ENCODE measurements around the gene AVPR2.

The AVPR2 gene

DNA sequence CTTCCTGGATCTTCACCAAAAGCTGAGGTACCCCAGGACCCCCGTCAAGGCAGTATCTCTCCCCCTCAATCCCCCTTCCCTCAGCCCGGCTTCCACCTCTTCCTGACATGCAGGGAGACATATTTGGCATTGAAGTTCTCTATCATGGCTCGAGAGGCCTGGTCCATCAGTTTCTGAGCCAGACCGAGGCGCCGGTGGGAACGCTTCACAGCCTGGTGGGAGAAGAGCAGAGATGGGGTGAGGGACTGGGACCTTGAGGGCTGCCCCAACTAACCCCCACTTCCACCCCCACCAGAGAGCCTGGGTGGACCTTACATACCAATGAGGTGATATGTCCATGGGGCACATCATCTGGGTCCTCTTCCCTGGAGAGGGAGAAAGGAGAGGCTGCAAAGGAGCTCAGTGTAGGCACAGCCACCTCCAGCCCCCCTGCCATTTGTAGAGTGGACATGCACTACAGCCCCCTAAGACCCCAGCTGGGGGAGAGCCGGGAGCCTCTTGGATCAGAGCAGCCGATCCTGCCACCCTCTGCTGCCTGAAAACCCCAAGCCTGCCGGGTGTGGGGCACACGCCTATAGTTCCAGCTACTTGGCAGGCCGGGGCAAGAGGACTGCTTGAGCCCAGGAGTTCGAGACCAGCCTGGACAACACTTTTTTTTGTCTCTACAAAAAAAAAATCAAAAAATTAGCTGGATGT lies 27.9 kb downstream of the AVPR2 start:
- no peak for DNase-seq (ENCODE audit: low read depth)

DNA sequence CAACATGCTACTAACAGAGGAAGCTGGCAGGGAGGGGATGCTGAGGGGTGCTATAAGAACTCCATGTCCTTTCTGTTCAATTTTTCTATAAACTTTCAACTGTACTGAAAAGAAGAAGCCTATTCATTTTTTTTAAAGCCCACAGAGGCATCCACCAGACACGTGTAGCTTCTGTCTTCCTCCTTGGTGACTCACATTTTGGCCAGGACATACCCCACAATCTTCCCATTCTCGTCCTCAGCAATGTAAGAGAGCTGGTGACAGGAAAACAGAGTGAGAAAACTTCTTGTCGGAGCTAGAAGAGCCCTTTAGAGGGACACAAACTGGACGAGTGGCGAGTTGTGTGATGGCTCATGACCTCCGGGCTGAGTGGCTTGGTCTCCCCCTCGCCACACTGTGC lies 29.3 kb downstream of the AVPR2 start:
- DNase-seq (ENCODE audit: low read depth) = peak; percentile 34

DNA sequence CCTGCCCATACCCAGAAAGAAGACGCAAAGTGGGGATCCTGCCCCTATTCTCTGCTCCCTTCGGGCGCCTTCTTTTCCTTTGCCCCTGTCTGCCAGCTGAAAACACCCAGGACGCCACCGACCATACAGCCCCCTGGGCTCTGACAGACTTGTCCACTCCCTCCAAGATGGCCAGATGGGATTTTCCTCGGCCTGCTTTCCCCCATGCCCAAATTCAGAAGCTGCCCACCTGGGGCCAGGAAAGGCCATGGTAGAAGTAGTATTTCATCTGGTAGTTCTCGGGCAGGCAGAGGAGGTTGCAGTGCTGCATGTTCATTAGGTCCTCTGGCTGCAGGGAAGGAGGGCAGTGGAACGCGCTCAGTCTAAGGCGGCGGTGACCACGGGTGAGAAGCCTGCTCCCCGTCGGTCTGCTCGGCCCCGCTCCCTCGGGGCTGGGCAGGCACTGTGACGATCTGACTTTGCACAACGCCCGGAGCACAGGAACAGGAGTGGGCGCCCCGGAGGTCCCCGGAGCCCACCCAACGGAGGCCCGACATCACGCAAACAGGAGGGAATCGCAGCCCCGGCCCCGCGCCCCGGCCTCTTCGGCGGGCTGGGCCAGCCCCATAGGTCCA lies 29.8 kb downstream of the AVPR2 start:
- DNase-seq (ENCODE audit: low read depth) = no peak

DNA sequence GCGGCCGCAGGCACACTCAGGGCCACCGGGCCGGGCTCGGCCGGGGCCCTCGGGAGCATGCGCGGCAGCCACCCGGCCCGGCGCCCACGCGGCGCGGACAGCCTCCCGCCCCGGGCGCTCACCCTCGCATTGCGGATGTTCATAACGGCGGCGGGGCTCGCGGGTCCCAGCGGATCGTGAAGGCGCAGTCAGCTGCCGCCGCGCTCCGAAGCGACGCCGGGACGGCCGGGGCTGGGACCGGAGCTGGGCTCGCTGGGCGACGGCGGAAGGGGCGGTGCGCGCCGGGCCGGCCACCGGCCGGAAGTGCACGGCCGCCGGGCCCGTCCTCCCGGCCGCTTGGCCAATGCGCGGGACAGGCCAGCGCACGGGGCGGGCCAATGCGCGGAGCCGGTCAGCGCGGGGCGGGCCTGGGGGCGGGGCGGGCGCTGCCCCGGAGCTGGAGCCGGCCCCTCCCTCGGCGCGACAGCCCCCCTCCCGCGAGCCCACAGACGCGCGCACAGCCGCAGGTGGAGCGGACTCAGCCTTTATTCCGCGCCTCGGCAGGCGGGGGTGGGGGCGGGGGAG lies 30.4 kb downstream of the AVPR2 start, which contains the start of gene NAA10:
Gene NAA10, minus strand, starts transcription at position 276 of the 564 bp plus-strand sequence. Its CDS starts 133 bp downstream, at position 143.
- DNase-seq (ENCODE audit: low read depth) = peak; percentile 61

DNA sequence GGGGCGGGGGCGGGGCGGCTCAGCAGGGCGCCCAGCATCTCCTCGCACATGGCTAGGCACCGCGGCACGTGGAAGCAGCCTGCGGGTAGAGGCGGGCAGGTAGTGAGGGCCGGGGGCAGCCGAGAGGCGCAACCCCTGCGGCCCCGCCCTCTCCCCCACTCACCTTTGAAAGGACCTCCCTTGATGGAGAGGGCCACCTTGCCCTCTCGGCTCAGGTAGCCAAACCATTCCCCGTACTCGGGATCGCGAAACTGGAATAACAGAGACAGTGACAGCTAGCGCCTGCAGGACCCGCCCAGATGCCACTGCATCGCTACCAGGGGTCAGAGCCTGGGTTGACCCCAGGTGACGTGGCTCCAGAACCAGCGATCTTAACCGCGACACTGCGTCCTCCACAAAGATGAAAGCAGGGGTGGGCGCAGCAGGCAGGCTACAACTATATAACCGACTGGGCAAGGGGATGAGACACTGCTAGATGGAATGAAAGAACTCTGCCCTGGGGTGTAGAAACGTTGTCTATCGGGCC lies 30.9 kb downstream of the AVPR2 start:
- DNase-seq (ENCODE audit: low read depth) = no peak

DNA sequence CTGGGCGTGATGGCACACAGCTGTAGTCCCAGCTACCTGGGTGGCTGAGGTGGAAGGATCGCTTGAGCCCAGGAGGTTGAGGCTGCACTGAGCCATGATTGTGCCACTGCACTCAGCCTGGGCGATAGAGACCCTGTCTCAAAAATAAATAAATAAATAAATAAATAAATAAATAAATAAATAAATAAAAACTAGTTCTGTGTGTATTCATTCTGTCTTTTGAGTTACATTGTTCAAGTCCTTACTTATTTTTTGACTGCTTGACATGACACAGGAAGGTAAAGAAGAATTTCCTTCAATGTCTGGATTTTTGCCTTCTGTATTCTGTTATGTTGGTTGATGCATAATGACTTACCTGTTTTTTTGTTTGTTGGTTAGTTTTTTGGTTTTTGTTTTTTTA lies 32.6 kb downstream of the AVPR2 start:
- no peak for DNase-seq (ENCODE audit: low read depth)

DNA sequence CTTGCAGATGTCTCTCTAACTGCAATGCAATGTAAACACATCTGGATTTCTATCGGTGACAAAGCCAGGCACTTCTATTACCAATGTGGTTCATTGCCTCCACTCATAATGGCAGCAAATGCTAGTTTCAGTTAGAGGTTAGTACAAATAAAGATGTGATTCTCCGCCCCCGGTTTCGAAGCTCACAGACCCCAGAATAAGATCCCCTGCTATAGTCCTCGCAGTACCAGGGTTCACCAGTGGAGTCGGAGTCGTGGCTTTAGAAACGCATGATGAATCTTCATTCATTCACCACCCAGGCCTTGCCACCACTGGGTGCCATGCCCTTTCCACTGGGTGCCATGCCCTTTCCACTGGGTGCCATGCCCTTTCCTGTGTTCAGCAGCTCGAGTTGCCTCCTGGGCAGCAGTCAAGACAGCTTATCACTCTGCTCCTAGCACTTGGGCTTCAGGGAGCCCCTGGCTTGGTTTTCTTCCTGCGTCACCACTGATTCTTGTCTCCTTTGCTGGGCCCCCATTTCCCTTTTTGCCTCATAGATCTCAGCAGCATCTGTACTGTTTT lies 33.8 kb downstream of the AVPR2 start:
- no peak for DNase-seq (ENCODE audit: low read depth)

DNA sequence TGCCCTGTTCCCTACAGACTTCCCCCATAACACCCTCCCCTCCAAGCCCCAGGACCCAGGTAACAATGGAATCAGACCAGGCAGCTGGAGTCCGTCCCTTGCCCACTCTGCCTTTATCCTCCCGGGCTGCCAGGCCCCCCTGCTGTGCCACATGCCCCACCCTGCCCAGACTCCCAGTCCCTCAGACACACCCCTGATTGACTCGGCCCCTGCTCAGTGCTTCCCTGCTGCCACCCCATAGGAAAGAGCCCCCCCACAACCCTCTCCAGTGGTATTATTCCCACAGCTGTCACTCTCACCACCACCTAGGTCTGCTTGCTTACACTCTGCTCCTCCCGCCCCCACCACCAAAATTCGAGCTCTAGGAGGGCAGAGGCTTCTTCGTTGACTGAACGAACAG lies 35.1 kb downstream of the AVPR2 start:
- DNase-seq (ENCODE audit: low read depth) = no peak

DNA sequence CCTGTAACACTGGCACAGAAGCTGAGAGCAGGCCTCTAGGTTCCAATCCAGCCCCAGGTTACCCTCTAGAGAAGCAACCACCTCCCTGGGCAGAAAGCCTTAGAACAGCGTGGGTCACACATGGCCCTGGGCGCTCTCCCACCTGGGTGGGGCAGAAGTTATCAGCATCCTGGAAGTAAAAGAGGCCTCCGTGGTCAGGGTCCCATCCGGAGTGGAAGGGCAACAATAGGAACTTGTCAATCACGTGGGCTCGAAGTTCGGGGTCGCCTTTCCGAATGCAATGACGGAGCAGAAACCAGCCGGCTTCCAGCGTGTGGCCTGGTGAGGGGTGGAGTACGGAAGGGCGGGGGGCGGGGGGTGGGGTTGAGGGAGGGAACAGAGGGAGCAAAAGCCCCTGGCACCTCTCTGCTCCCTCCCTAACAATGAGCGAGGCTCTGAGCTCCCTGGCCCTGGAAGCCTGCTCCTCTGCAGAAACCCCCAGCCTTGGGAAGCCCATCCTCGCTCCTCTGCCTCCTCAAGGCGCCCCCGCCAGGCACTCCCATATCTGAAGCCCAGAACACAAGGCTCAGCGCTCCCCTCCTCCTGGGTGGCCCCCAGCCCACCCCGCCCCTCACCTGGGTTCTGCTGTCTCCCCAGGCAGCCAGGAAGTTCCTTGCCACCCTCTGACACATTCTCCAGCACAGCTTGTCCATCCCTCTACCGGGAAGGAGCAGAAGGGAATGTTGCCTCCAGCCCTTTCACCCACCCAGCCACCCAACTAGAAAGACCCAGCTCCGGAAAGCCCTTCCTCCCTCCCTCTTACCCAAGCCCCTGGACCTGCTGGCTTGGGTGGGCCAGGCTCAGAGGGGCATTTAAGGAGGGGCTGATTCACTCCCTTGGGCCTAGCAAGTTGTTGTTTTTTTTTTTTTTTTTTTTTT lies 37.1 kb downstream of the AVPR2 start:
- no peak for DNase-seq (ENCODE audit: low read depth)

DNA sequence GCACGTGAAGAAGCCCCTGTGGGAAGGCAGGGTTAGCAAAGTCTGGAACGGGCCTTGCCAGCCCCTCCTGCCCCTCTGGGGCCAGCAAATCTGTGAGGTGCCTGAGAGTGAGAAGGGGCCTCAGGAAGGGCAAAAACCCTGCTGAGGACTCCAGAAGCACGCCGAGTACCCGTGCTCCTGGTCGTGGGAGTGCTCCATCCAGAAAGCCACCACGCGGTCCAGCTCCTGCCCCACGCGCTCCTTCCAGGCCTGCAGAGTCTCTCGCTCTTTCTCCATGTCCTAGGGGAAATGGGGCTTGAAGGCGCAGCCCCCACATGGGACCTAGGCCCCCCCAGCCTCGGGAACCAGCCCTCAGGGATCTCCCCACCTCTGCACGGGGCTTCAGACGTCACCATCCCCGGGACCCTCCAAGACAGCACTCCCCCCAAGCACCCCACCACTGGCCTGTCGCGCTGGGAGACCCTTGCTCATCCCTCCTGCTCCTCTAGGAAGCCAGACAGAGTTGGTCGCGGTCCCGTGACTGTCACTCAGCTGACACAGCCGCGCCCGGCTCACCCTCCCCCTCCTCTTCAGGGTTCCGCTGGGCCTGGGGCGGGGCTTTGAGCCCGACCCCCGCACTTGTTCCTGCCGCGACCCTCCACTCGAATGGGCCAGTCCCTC lies 39.8 kb downstream of the AVPR2 start, which contains the start of gene RENBP:
Gene RENBP, minus strand, starts transcription at position 504 of the 660 bp plus-strand sequence. Its CDS starts 33 bp downstream, at position 471.
- no peak for DNase-seq (ENCODE audit: low read depth)

DNA sequence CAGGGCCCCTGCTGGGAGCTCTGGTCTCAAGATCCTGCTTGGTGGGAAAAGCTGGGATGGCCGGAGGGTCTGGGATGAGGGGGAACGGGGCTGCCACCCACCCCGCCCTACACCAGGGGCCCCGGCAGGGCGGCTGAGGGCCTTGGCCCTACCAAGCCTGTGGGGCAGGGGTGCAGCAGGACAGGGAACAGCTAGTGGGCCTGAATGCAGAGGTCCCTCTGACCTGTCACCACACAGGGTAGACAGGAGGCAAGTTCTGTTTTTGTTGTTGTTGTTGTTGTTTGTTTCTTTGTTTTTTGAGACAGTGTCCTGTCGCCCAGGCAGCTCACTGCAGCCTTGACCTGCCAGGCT lies 40.3 kb downstream of the AVPR2 start:
- DNase-seq (ENCODE audit: low read depth) = no peak

DNA sequence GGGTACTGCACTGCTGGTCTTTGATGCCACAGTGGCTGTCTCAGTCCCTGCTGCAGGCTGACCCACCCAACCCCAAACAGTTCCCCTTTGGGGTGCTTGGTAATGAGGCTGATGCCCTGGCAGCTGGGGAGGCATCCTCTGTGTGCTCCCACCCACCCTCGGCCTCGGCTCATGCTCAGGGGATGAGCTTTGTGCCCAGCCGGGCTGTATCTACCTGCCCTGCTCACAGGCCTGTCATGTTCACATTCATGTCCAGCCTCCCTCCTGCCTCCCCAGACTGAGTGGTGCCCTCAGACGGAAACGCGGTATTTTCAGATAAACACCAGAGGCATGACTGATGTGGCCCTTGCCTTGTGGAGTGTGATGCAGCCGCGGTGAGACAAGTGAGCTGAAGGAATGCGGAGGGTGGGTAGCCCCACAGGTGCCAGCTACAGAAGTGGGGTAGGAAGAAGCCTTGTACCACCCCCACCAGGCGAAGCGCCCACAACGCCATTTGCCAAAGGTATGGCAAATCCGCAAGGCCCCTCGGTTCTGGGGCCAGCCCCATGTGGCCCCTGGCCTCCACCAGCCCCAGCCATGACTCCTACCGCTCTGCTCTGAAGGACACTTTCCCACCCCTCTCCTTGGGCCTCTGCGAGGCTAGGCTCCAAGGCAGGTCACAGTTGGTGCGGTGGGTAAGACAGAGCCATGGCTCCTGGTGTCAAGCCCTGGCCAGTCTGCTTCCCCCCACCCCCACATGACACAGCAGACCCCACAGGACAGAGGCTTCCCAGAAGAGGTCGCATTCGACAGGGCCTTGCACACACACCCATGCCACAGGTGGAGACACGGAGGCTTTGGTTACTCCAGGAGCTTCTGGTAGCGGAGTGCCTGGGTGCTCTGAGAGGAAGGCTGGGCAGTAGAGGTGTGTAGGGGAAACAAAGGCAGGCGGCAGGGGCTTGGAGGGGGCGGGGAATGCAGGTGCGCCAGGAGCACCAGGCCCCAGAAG lies 41.8 kb downstream of the AVPR2 start:
- no peak for DNase-seq (ENCODE audit: low read depth)

DNA sequence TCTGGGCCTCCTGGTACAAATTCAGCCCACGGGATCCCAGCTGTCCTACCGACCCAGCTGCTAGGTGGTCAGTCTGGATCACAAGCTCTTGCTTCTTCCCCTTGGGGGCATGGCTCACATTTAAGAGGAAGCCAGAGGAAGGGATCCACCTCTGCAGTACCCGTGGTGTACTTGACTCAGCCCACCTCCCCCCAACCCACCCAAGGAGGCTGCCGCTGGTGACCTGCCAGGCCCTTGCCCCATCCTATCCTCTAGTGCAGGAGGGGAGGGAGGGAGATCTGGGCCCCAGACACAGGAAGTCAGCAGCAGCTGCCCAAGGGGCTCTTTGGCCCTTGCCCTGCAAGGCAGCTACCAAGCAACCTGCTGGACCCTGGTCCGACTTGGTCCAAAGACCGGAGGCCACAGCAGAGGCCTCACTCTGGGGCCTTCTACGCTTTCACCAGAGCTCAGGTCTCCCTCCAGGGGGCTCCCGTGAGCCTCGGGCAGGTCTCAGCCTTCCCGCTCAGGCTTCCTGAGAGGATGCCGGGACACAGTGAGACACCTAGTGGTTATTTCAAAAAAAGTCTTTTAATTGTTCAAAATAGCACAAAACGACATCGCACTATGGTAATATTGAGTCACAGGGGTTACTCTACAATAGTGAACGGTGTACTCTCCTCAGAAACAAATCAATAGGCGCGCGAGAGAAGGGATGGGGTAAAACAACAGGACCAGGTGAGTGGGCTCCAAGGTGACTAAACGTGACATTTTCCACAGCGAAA lies 42.7 kb downstream of the AVPR2 start:
- peak; percentile 49 for DNase-seq (ENCODE audit: low read depth)

DNA sequence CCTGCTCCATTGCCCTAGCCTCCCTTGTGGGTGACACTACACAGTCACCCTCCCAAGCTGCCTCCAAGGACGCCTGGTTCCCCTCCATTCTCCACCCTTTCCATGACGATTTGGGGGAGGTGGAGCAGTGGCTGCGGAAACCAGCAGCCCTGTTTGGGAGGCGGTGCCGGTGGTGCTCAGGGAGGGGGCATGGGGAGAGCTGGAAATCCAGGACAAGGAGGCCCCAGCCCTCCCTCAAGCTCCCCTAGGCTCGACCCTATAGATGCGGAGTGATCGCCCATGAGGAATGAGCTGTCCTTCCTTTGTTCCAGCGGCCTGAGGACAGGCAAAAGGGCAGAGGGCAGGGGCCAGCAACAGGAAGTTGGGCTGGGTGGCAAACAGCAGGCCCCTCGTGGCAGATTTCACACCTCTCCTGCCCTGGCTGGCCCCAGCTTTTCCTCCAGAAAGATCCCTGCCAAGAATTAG lies 43.6 kb downstream of the AVPR2 start:
- DNase-seq (ENCODE audit: low read depth) = no peak

DNA sequence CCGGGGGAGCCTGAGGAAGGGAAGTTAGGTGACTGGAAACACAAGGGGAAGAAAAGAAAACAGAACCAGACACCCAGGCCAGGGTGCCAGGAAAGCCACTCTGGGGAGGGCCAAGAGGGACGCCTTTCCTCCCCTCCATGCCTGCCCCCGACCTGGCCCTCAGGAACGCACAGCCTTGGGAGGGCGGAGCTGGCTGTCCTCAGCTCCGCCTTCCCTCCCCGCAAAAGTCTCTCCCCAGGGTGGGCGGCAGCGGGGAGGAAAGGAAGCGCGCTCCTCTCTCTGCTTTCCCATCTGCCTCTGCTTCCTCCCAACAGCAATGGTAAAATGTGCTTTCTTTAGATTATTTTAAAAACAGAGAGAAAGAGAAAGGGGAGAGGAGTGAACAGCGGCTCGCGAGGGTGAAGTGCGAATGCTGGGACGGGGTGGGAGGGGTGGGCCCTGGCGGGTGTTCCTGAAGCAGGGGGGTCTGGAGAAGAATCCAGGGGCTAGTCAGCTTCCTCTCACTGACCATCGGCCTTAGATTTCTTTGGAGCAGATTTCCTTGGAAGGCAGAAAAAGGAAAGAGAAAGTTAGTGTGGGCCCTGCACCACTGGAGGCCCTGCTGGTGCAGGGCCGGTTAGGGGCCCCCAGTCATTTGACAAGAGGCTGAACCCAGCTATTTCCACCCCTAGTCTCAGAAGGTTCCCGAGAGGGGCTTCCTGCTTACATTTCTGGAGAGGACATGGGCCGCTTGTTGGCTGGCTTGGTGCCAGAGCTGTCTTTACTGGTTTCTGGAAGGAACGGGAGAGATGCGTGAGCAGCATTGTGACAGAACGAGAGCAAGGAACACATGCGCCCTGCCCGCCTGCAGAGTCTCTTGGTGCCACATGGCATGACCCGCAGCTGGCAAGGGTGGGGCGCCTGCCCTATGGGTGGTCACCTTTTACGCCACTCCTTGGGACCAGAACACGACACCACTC lies 44.7 kb downstream of the AVPR2 start:
- no peak for DNase-seq (ENCODE audit: low read depth)

DNA sequence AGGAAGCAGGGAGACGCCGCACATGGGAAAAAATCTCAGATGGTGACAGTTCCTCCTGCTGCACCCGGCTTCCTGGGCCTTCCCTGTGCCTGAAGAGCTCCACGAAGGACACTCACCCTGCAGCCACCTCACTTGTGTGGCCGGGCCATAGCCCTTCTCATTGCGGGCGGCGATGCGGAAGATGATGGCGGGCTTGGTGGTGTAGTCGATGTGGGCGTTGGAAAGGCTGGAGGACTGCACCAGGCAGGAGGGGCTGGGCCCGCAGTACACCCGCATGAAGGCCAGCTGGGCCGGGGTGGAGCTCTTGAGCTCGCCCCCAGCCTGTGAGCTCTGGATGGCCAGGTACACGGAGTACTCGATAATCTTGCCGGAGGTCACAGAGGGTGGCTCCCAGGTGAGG lies 45.7 kb downstream of the AVPR2 start:
- no peak for DNase-seq (ENCODE audit: low read depth)

DNA sequence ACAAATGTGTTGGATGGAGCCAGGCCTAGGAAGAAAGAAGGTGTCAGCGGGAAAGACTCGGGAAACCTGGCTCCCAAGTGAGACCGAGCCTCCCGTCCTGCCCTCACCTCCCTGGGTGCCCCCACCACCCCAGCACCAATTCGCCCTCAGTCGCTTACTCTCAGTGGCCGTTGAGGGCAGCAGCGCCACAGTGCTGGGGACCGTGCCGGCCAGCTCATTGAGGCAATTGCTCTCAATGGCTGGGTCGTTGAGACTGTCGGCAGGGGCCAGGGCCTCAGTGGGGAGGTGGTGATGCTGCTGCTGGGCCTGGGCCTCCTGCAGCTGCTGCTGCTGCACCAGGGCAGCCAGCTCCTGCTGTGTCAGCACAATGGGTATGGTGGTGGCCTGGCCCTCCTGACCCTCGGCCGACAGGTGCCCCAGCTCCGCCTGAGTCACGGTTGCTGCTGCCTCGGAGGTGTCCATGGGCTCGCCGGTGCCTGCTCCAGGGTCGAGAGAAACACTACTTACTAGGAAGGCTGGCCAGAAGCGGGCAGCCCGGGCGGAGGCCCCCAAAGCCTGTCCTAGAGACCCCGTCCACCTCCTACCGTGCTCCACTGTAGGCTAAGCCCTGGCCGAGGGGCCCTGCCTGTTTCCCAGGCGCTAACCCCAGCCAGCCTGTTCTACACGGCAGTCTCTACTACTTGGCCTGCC lies 47.4 kb downstream of the AVPR2 start:
- DNase-seq (ENCODE audit: low read depth) = no peak
